HepG2 (cell line): ENCODE data around the gene CLEC16A. TPM values are rescaled to one million over a fixed set of nuclear protein-coding genes. Genes with fewer than 3 reads are reported as not detected.

Source experiments
- BCL6 ChIP-seq: IDR thresholded peaks from 2 replicates; pipeline ENCODE4 v1.6.1; 2016; ENCODE audit warnings: missing genetic modification reagents, missing compliant biosample characterization
- CEBPB ChIP-seq: IDR thresholded peaks from 2 replicates; pipeline ENCODE4 v1.6.1; 2011; ENCODE audit warnings: low read depth, low read length, improper control_type of control experiment, borderline replicate concordance
- EP300 ChIP-seq, 3 experiments: sonication (generic) in 1 of 3; formaldehyde crosslinking in 1 of 3; IDR thresholded peaks; 2 replicates each; pipeline versions ENCODE4 v1.5.1 to v1.6.1; 2011 to 2020; ENCODE audit warnings: low read depth in 2 of 3, low read length in 2 of 3, borderline replicate concordance in 1 of 3, improper control_type of control experiment in 1 of 3, mild to moderate bottlenecking in 1 of 3, missing genetic modification reagents in 1 of 3, moderate library complexity in 1 of 3
- FOXA3 ChIP-seq: IDR thresholded peaks from 2 replicates; pipeline ENCODE4 v1.6.1; 2016; ENCODE audit warnings: missing genetic modification reagents, missing compliant biosample characterization
- RBM22 ChIP-seq: fragments of 200-400 bp; formaldehyde crosslinking; optimal IDR thresholded peaks from 2 replicates; pipeline ENCODE3; 2017; ENCODE audit warnings: mild to moderate bottlenecking, low read length, moderate library complexity
- RXRB ChIP-seq: IDR thresholded peaks from 2 replicates; pipeline ENCODE4 v1.6.1; 2016; ENCODE audit warnings: borderline replicate concordance, missing genetic modification reagents, missing compliant biosample characterization
- SOX13 ChIP-seq, 3 experiments: fragments of 450-650 bp in 1 of 3; sonication (generic) in 1 of 3; formaldehyde crosslinking in 1 of 3; IDR thresholded peaks in 2 of 3; conservative IDR thresholded peaks in 1 of 3; 2 replicates each; pipeline versions ENCODE4 v1.5.0 to v1.6.1; 2016 to 2020; ENCODE audit warnings: antibody characterized with exemption in 1 of 3, mild to moderate bottlenecking in 1 of 3, missing compliant biosample characterization in 1 of 3, missing genetic modification reagents in 1 of 3, moderate library complexity in 1 of 3
- SOX5 ChIP-seq: IDR thresholded peaks from 2 replicates; pipeline ENCODE4 v1.6.1; 2016; ENCODE audit warnings: borderline replicate concordance
- TBX2 ChIP-seq: sonication (generic); formaldehyde crosslinking; IDR thresholded peaks from 2 replicates; pipeline ENCODE4 v1.5.0; 2020; ENCODE audit warnings: missing genetic modification reagents, mild to moderate bottlenecking, borderline replicate concordance
- ZFP36L1 ChIP-seq: sonication (generic); formaldehyde crosslinking; IDR thresholded peaks from 2 replicates; pipeline ENCODE4 v1.8.0; 2022; ENCODE audit warnings: mild to moderate bottlenecking, missing genetic modification reagents, moderate library complexity
- ZNF607 ChIP-seq: sonication (generic); formaldehyde crosslinking; IDR thresholded peaks from 2 replicates; pipeline ENCODE4 v1.5.1; 2020; ENCODE audit warnings: missing genetic modification reagents, mild to moderate bottlenecking, borderline replicate concordance
- ZNF781 ChIP-seq: sonication (generic); formaldehyde crosslinking; IDR thresholded peaks from 2 replicates; pipeline ENCODE4 v1.5.1; 2020; ENCODE audit warnings: borderline replicate concordance, mild to moderate bottlenecking, missing genetic modification reagents; ENCODE audit errors: not compliant biosample characterization
- polyA plus RNA-seq, 8 experiments: library from polyadenylated mRNA; depleted of rRNA in 3 of 8; stranded (reverse) in 7 of 8; unstranded in 1 of 8; fragments of >200 nt; fragmentation: Illumina TruSeq in 4 of 8; extraction: Trizol in 4 of 8; gene quantifications; 2 replicates each; pipeline versions ENCODE4 v1.2.1 to v1.2.3, GENCODE V29; 2011 to 2016; ENCODE audit warnings: low read depth in 4 of 8, missing spikeins in 1 of 8, mixed read lengths in 1 of 8; ENCODE audit not compliant: insufficient read depth in 1 of 8
- total RNA-seq, 5 experiments: library from RNA; depleted of rRNA; stranded (reverse); fragments of >200 nt; fragmentation: Illumina TruSeq; extraction: Trizol; gene quantifications; 2 replicates each; pipeline ENCODE4 v1.2.3, GENCODE V29; 2016; ENCODE audit warnings: low read depth in 1 of 5
- TF ChIP-seq, protein P1 (sequence below): IDR thresholded peaks from 2 replicates; pipeline ENCODE4 v1.4.0; 2020; ENCODE audit warnings: mild to moderate bottlenecking, missing genetic modification reagents
- TF ChIP-seq, protein P2 (sequence below), 2 experiments: sonication (generic) in 1 of 2; formaldehyde crosslinking in 1 of 2; IDR thresholded peaks; 2 replicates each; pipeline versions ENCODE4 v1.4.0 to v1.6.1; 2016 to 2020; ENCODE audit warnings: borderline replicate concordance in 1 of 2, low read depth in 1 of 2, mild to moderate bottlenecking in 1 of 2, missing genetic modification reagents in 1 of 2
- TF ChIP-seq, protein P3 (sequence below): sonication (generic); formaldehyde crosslinking; IDR thresholded peaks from 2 replicates; pipeline ENCODE4 v1.4.0; 2020; ENCODE audit warnings: missing genetic modification reagents
- TF ChIP-seq, protein P4 (sequence below): sonication (generic); formaldehyde crosslinking; IDR thresholded peaks from 2 replicates; pipeline ENCODE4 v1.8.1; 2023; ENCODE audit warnings: missing genetic modification reagents, inconsistent platforms, borderline replicate concordance

Gene CLEC16A
- total and polyA plus RNA-seq, 2 of the 13 experiments (the other 11 are each of a cell fraction or from before 2014, with no cell fraction given): 8.5 to 10.3 TPM

- TF ChIP-seq ZNF781: peak; percentile 40
- no peak for TF ChIP-seq ZNF607 (CRISPR knock-in tag)
- 0 out of 4 replicates have a peak, but pooled peaks of 1 of the 2 experiments have one; percentile 4 for TF ChIP-seq EP300 (IDR thresholded peaks at IDR 0.05; ENCODE audit: low read depth in 2 of 2, low read length in 2 of 2)
- no peak for TF ChIP-seq EP300 (CRISPR knock-in tag; IDR thresholded peaks at IDR 0.05; ENCODE audit: borderline replicate concordance)
- TF ChIP-seq RBM22: peak; percentile 44
- TF ChIP-seq FOXA3 (CRISPR knock-in tag): peak; percentile 70
- no peak for TF ChIP-seq ZFP36L1 (CRISPR knock-in tag)
- TF ChIP-seq RXRB (CRISPR knock-in tag): 0 out of 2 replicates have a peak, but pooled peaks have one; percentile 19
- TF ChIP-seq SOX13 (IDR thresholded peaks at IDR 0.05): no peak
- peak in 1 of 2 experiments; percentile 89; a peak in 2 of 4 replicates for TF ChIP-seq SOX13 (CRISPR knock-in tag; conservative IDR thresholded peaks at IDR 0.05 in 1 of 2, IDR thresholded peaks at IDR 0.05 in 1 of 2)
- TF ChIP-seq SOX5 (CRISPR knock-in tag): peak; percentile 78
- 0 out of 2 replicates have a peak, but pooled peaks have one; percentile 11 for TF ChIP-seq BCL6 (CRISPR knock-in tag)
- TF ChIP-seq, protein P1, sequence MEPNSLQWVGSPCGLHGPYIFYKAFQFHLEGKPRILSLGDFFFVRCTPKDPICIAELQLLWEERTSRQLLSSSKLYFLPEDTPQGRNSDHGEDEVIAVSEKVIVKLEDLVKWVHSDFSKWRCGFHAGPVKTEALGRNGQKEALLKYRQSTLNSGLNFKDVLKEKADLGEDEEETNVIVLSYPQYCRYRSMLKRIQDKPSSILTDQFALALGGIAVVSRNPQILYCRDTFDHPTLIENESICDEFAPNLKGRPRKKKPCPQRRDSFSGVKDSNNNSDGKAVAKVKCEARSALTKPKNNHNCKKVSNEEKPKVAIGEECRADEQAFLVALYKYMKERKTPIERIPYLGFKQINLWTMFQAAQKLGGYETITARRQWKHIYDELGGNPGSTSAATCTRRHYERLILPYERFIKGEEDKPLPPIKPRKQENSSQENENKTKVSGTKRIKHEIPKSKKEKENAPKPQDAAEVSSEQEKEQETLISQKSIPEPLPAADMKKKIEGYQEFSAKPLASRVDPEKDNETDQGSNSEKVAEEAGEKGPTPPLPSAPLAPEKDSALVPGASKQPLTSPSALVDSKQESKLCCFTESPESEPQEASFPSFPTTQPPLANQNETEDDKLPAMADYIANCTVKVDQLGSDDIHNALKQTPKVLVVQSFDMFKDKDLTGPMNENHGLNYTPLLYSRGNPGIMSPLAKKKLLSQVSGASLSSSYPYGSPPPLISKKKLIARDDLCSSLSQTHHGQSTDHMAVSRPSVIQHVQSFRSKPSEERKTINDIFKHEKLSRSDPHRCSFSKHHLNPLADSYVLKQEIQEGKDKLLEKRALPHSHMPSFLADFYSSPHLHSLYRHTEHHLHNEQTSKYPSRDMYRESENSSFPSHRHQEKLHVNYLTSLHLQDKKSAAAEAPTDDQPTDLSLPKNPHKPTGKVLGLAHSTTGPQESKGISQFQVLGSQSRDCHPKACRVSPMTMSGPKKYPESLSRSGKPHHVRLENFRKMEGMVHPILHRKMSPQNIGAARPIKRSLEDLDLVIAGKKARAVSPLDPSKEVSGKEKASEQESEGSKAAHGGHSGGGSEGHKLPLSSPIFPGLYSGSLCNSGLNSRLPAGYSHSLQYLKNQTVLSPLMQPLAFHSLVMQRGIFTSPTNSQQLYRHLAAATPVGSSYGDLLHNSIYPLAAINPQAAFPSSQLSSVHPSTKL: 0 out of 2 replicates have a peak, but pooled peaks have one; percentile 34
- peak; percentile 67 for TF ChIP-seq CEBPB
- TF ChIP-seq, protein P2, sequence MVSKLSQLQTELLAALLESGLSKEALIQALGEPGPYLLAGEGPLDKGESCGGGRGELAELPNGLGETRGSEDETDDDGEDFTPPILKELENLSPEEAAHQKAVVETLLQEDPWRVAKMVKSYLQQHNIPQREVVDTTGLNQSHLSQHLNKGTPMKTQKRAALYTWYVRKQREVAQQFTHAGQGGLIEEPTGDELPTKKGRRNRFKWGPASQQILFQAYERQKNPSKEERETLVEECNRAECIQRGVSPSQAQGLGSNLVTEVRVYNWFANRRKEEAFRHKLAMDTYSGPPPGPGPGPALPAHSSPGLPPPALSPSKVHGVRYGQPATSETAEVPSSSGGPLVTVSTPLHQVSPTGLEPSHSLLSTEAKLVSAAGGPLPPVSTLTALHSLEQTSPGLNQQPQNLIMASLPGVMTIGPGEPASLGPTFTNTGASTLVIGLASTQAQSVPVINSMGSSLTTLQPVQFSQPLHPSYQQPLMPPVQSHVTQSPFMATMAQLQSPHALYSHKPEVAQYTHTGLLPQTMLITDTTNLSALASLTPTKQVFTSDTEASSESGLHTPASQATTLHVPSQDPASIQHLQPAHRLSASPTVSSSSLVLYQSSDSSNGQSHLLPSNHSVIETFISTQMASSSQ (IDR thresholded peaks at IDR 0.05; ENCODE audit: low read depth): no peak
- TF ChIP-seq, protein P2 (CRISPR knock-in tag; IDR thresholded peaks at IDR 0.05; ENCODE audit: borderline replicate concordance): no peak
- TF ChIP-seq, protein P3, sequence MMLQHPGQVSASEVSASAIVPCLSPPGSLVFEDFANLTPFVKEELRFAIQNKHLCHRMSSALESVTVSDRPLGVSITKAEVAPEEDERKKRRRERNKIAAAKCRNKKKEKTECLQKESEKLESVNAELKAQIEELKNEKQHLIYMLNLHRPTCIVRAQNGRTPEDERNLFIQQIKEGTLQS (CRISPR knock-in tag): peak; percentile 51; the same call in 1 of the 2 replicates
- TF ChIP-seq, protein P4, sequence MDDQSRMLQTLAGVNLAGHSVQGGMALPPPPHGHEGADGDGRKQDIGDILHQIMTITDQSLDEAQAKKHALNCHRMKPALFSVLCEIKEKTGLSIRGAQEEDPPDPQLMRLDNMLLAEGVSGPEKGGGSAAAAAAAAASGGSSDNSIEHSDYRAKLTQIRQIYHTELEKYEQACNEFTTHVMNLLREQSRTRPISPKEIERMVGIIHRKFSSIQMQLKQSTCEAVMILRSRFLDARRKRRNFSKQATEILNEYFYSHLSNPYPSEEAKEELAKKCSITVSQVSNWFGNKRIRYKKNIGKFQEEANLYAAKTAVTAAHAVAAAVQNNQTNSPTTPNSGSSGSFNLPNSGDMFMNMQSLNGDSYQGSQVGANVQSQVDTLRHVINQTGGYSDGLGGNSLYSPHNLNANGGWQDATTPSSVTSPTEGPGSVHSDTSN: no peak
- TF ChIP-seq TBX2 (CRISPR knock-in tag): no peak
Measured at GRCh38 chr16:11056090-11056992, 112.0 kb downstream of the CLEC16A start (continued).
